HG03520 (cell line): ENCODE results near the gene SEMA6D.

Source experiments
- ATAC-seq: cut with Tn5 transposase; IDR thresholded peaks from one replicate; pipeline ENCODE4 v1.9.1; 2021; ENCODE audit warnings: mild to moderate bottlenecking, moderate library complexity; ENCODE audit not compliant: unreplicated experiment

SEMA6D gene

DNA sequence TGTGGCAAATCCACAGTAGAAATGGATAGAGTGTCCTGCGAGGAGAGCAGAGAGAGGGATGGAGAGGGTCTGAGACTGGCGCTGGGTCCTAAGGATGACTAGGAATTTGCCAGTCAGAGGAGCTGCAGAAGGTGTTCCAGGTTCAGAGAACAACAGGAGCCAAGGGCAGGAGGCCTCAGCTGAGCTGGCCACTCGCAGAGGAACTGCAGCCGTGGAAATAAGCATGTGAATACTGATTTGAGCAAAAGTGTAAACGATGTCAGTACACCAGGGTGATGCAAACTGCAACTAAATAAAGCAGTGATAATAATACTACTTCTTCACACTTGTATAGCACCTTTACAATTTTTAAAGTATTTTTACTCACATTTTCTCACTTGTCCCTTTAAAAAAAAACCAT is 24.6 kb downstream of the SEMA6D start:
- no peak for ATAC-seq

DNA sequence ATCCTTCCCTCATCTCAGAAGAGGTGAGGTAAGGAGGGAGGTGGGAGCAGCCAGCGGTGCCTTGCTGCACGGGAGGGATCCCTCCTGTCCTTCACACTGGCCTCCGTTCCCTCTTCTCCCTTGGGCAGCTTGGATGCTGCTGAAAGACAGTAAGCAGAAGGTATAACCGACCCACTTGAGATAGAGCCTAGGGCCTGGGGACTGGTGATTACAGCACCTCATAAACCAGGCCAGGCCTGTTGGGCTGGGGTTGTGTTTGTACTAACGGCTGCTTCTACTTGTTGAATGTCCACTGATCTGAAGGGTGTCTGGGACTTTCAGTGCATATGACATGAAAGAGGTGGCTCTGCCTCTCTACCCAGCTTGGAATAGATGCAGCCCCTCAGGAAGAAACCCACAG is 25.0 kb downstream of the SEMA6D start:
- ATAC-seq, result no peak

DNA sequence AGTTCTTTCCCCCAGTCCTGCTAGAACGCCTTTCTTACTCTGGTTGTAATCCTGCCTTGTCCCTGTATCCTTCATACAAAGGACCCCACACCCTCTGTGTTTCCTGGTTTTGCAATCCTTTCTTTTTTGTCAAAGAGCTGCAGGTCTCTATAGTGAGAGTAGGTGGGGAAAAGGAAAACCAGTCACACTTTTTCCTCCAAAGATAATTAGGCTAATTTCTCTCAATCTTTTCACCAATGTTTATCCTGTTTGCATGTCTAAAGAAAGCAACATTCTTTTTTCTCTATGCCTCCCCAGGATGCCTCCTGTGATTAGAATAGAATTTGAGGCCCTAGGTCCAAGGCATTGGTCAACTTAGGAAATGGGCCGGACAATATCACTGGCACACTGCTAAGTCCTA is 25.4 kb downstream of the SEMA6D start:
- ATAC-seq, result no peak

DNA sequence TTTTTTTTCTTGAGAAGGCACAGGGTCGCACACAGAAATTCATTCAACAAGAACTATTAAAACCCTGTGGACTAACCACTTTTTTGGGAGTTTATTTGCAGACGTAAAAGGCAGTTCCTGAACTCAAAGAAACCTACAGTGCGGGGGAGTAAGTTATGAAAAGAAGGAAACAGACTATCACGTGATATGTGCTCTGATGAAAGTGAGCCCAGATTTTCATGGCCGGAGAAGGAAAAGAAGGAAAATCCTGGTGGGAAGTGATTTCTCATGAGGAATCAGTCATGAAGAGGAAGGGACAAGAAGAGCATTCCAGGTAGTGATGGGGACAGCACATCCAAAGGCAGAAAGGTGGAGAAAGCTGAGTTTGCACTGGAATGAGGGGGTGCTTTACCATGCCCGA is 26.1 kb downstream of the SEMA6D start:
- no peak for ATAC-seq

DNA sequence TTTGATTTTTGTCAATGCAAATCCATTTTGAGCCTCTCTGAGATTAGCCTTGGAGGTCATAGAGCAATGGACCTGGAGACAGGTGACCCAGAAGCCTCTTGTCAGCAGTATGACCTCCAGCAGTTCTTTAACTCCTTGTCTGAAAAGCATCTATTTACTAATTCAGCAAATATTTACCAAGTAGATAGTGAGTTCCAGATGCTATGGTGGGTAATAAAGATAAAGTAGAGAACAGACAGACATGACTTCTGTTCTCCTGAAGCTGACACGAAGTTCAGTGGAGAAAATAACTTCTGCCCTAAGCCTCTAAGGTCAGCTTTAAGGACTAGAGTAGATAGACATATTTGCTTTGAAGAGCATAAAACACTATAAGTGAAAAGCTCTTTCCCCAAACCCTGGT is 26.6 kb downstream of the SEMA6D start:
- ATAC-seq, result no peak

DNA sequence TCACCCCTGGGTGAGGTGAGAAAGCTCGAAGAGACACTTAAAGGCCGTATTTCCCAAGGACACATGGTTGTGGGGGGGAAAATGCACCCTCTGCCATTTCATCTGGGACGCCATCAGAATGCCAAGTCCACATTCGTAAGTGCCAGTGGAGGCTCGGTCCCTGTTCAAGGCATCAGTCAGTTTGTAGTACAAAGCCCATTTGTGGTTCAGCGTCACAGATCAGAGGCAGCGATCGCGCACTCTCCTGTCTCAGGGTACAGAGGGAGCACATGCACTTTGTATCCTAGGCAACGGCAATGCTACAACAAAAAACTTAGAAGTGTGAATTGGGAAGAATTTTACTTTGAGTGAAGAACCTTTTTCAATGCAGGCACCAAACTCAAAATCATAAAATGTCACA is 27.2 kb downstream of the SEMA6D start:
- ATAC-seq, result no peak

DNA sequence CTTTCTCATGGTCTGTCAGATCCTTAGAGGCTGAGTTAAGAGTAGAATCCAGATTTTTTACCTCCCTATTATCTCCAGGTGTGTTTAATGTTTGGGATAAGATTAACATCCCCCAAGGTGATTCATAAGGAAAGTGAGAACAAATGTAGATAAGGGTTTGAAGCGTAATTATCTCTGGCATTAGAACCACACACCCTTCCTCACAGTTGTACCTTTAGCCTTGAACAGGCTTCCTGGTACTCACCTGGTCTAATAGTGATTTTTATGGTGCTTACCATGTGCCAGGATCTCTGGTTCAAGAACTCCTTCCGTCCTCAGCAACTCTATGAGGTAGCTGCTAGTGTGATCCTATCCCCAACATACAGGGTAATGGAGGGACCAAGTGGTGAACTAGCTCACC is 27.7 kb downstream of the SEMA6D start:
- ATAC-seq, result no peak

DNA sequence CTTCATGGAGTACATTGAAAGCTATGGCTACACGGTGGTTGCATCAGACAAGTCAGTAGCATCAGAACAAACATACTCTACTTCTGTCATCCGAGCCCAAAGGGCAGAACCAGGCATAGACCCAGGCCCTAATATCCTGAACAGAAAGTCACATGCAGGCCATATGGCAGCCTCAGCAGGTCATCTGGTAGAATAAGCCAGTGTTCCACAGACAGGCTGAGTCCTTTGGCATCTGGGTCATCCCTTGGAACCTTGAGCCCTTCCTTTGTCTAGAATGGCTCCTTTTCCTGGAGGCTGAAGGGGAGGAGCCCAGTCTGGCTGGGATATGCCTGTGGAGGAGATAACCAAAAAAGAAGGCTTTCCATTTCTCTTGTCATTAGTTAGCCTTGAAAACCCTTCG is 29.2 kb downstream of the SEMA6D start:
- no peak for ATAC-seq

DNA sequence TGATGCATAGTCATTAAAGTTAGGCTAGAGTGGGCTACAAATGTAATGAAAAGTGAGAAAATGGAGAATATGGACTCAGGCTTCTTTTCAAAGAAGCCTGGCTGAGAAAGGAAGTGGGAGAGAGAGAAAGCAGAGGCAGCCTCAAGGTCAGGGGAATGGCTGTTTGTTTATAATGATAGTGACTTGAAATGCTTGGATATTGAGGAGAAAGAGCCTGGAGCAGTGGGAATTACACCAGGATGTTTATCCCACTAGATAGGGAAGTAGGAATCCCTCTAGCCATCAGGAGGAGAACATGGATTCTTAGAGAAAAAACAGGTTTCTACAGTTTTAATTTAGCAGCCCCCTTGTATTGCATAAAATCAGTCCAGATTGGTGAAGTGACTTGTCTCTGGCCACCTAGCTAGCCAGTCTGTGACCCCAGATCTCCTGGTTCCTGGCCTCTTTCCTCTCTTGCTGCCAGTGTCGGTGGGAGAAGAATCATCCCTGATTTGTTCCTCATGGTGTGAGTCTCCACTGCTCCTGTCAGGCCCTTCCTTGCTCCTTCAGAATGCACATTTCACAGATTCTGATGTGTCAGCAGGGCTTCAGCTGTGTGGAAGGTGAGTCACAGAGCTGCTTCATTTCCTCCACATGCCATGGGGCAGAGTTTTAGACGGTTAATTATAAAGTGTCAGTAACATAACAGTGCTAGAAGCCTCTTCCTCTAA is 32.9 kb downstream of the SEMA6D start:
- no peak for ATAC-seq

DNA sequence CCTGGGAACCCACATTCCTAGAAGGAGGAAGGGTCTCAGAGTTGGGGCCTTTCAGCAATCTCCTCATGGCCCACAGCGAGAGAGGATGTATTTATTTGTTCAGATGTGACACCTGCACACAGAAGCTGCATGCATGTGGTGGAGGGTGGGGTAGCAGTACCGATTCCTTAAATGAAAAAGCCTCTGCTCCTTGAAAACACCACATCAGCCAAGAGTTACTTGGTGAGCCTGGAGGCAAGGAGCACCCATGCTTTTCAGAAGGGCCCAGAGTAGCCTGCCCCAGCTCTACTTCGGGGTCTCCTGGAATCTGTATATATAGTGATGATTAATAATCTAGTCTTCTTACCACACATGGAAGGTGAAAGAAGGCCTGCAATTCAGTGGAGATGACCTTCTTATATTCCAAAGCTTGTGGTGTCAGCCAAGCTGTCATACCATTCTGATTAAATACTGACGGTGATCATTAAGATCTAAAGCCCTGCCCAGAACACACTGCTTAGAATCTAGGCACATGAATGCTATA is 33.5 kb downstream of the SEMA6D start:
- no peak for ATAC-seq

DNA sequence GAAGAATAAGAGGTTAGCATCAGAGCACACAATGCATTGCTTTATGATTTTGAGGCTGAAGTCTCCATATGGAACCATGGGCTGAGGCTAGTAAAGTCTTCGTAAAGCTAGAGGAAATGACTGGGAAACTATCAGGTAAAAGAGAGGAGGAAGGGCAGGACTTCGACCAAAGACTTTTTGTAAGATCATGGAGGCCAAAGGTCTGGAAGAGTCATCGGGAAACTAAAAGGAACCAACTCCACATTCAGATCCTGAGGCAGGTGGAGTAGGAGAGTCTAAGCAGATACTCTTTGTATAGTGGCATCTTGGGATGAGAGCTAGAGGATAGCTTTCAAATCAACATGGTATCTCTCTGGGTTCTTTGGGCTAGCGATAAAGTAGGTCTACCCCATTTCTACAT is 36.3 kb downstream of the SEMA6D start:
- no peak for ATAC-seq

DNA sequence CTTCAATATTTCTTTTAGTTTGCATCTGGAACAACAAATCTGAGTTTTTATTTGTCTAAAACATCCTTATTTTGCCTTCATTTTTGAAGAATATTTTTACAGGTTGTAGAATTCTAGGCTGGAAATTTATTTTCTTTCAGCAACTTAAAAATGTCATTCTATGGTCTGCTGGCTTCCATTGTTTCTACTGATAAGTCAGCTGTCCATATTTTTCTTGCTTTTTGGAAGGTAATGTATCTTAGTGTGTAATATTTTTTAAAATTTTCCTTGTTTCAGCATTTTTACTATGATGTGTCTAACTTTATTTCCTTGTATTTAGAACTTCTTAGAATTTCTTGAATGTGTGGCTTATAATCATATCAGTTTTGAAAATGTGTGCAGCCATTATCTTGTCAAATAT is 37.0 kb downstream of the SEMA6D start:
- no peak for ATAC-seq

DNA sequence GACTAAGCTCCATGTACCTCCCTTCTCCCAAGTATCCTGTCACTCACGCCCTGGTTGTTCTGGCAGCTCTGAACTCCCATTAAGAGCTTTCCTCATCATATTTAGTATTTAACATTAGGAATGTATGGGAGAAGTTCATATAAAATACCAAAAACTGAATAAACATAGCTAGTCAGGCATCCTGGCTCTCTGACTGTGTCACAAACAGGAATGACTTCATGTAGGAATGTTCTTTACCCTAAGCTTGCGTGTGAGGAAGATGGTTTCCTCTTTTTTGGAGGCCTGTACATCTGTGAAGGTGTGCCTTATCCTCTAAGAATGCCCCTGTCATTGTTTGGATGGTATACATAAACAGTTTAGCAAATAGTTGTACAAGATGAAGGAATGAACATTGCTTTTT is 38.6 kb downstream of the SEMA6D start:
- ATAC-seq, result no peak

DNA sequence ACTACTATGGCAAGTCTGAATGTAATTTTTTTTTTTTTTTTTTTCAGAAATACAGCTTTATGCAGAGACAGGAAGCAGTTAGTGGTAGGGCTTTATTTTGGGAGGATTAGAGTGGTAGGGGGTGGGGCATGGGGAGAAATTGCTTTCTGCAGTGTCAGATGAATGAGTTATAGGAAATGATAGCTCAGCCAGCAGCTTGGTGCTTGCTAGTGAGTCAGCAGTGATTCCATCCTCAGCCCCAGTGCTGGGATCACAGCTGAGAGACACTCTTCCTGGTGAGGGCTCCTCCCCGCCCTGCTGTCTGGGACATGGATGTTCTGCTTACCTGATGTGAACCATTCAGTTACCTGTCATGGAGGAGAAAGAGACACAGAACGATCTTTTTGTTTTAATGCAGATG is 39.6 kb downstream of the SEMA6D start:
- no peak for ATAC-seq

DNA sequence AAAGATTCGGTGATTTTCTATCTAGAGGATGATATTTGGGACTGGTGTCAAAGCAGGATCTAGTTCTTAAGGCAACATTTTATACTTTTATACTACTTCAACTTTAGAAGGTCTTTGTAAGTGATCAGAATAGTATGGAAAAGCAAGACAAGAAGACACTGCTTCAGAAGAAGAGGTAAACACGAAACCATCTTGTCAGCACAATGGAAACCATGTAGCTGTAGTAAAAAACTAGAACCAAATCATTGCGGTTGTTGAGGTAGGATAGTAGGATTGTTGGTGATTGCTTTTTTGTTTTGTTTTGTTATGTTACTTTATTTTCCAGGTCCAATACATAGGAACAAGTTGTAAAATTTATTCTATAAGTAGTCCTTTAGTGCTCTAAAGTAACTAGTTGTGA is 40.0 kb downstream of the SEMA6D start:
- no peak for ATAC-seq

DNA sequence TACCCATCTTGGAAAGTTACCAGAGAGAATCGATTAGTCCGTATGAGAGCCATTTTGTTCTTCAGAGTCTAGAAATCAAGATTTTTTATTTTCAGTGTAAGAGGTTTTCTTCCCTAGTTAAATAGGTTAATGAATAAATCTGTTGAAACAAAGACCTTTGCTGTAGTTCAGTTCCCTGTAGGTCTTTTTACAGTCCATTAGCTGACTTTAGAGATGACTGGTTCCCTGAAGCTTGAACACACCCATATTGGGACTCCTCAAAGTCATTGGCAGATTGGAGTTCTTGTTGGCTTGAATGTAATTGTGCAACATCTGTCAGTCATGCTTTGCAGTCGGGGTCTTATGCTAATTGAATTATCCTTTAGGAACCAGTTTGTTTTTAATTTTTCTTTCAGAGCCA is 45.3 kb downstream of the SEMA6D start:
- no peak for ATAC-seq

DNA sequence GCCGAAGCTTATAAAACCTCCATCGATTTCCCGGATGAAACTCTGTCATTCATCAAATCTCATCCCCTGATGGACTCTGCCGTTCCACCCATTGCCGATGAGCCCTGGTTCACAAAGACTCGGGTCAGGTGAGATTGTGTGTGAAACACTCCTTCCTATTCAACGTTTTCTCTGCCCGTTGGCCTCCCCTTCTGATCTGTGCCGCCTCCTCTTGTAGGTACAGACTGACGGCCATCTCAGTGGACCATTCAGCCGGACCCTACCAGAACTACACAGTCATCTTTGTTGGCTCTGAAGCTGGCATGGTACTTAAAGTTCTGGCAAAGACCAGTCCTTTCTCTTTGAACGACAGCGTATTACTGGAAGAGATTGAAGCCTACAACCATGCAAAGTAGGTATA is 47.4 kb downstream of the SEMA6D start:
- ATAC-seq, result no peak

DNA sequence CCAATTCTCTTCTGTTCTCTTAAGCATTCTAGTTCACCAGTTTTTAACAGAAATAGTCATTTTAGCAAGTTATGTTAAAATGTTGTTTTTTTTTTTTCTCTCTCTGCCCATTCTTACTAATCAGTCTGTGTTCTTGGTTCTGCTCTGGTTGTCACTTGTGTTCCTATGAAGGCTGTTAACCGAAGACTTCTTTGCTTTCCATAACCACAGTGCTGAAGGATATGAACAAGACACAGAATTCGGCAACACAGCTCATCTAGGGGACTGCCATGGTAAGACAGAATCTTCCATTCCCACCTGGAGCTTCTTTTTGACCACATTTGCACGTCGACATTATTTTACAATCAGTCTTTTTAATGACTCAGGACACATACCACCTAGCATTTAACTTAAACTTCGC is 49.1 kb downstream of the SEMA6D start:
- ATAC-seq, result no peak

DNA sequence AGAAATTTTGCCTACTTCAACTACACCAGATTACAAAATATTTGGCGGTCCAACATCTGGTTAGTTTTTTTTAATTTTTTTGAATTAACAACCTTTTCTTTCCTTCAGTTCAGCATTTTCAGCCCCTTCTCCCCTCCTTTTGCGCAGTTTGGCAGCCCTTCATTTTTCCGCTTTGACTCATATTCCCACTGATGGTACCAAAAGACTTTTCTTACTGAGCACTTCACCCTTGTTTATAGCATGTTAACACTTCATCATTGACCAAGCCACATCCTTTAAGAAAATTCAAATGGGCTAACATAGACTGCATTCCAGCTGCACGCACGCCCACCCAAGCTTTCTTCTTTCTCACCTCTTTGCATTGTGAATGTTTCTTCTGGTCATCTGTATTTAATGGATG is 49.7 kb downstream of the SEMA6D start:
- no peak for ATAC-seq

DNA sequence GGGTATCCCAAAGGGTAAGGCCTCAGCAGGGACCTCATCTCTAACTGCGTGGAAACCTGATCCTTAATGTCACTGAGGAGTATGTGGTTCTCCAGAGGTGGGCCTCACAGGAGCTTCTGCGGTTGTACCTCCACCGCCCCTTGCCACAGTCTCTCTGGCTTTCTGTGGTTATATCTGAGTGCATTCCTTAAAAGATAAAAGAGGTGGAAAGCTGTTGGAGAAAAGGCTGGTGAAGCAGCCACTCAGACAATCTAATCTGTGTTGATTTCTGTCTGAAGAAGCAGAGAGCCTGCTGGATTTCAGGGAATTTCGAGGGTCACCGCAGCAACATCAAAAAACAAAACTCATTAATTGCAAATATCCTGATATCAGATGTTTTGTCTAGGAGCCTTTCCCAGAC is 51.4 kb downstream of the SEMA6D start:
- no peak for ATAC-seq

DNA sequence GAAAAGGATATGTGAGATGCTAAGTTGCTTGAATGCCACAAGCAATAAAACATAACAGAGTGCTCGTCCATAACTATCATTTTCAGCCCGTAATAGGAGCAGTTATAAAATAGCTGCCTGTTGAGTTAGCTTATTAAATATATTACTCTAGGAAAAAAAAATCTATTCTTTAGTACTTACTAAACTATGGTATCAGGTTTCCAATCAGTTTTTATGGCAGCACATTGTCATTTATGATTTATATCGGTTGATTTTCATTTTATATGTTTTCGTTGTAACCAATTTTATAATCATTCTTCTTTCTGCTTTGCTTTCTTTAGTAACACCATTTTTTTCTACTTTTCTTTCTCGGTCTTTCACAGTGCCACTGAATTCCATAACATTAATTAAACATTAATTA is 51.9 kb downstream of the SEMA6D start:
- no peak for ATAC-seq

DNA sequence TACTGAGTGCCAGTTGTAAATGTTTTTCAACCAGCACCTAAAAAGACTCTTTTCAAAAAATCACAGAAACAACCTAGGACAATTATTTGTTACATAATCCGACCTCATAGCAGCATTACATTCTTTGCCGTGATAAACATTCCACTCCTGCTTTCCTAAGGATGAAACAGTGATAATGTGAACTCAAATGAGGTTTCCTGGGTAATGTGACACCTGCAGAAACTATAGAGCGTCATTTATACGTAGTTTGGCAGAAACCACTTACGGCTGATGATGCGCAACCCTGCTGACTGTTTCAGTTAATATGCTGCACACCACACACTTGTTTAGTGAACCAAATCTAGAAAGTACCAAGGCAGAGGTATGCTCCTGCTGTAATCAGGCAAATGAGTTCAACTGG is 55.8 kb downstream of the SEMA6D start:
- no peak for ATAC-seq

DNA sequence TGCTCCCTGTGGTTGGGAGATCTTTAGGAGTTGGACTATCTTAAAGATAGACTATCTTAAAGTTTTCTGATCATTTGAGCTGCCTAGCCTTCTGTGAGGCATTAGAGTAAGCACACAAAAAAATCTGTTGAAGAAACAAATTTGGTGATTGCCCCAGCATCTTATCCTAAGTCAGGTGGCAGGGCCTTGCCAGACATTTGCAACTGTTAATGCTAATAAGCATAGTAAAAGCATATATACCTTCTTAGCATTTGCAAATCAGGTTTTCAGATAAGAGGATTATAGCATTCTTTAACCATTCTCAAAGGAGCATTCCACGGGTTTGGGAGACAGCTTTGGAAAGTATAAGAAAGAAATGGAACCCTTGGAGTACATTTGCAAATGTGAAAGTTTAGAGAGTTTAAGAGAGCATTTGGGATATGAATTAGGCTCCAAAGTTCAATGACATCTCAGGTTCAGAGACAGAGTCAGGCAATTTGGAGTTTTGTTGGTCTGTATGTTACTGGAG is 61.0 kb downstream of the SEMA6D start:
- no peak for ATAC-seq
